ENCODE results near the gene ADAMTS12. TPM values are rescaled to one million over a fixed set of nuclear protein-coding genes. Genes with fewer than 3 reads are reported as not detected.

ADAMTS12 gene
- total and polyA plus RNA-seq, 4 donors, result 0.49 to 6.4 (median 2.3) TPM

GRCh38 chr5:33657176-33657575, 234.6 kb downstream of the ADAMTS12 start:
- TF ChIP-seq FOXA2 (IDR thresholded peaks at IDR 0.05) (no peak), HNF4G (IDR thresholded peaks at IDR 0.05) (no peak), YY1 (IDR thresholded peaks at IDR 0.05) (no peak), NR2F2 (IDR thresholded peaks at IDR 0.05) (no peak), RAD21 (IDR thresholded peaks at IDR 0.05) (no peak), ATF3 (IDR thresholded peaks at IDR 0.05) (no peak), TAF1 (conservative IDR thresholded peaks at IDR 0.05) (no peak), RXRA (IDR thresholded peaks at IDR 0.05) (no peak), HNF4A (conservative IDR thresholded peaks at IDR 0.05) (no peak), CTCF (IDR thresholded peaks at IDR 0.05; ENCODE audit: low read depth, low read length, missing input control) (no peak), FOXA1 (IDR thresholded peaks at IDR 0.05) (no peak), SP1 (IDR thresholded peaks at IDR 0.05) (no peak), ZBTB33 (IDR thresholded peaks at IDR 0.05) (no peak), MAX (IDR thresholded peaks at IDR 0.05) (no peak), REST (IDR thresholded peaks at IDR 0.05) (no peak), GABPA (IDR thresholded peaks at IDR 0.05 in 1 of 2, conservative IDR thresholded peaks at IDR 0.05 in 1 of 2) (no peak), EGR1 (IDR thresholded peaks at IDR 0.05; ENCODE audit: low read depth in 2 of 2) (no peak), JUND (IDR thresholded peaks at IDR 0.05) (no peak)
- H3K27ac ChIP-seq (ENCODE audit: low read depth in 1 of 2, low read length in 2 of 2), result no peak overlapping the region
- H3K4me3 ChIP-seq (ENCODE audit: low read depth in 1 of 3, low read length in 3 of 3), result no peak overlapping the region
- DNase-seq (ENCODE audit: low spot score), result no peak
- no peaks in the 10 kb centered on the region for H3K36me3 ChIP-seq (ENCODE audit: control insufficient read depth in 4 of 4, insufficient read depth in 3 of 4, low read depth in 1 of 4, low read length in 3 of 4)
- no peaks in the 10 kb centered on the region for H3K27me3 ChIP-seq (ENCODE audit: control insufficient read depth in 4 of 4, insufficient read depth in 4 of 4, low read length in 3 of 4)
- H3K4me1 ChIP-seq (ENCODE audit: control insufficient read depth in 4 of 4, insufficient read depth in 4 of 4, low read length in 3 of 4), result no peaks in the 10 kb centered on the region
- no peaks in the 10 kb centered on the region for H3K9me3 ChIP-seq (ENCODE audit: control insufficient read depth in 4 of 4, low read length in 3 of 4)
- no peak overlapping the region for H3K9ac ChIP-seq (ENCODE audit: low read depth in 1 of 2, low read length in 2 of 2)

All from liver (tissue), 9 donors.